RWPE1 (cell line): ENCODE measurements around the gene DLGAP1.

Experiments used
- CTCF ChIA-PET: fragments of 350-600 bp; sonication (Branson Sonifier 250); formaldehyde crosslinking; extraction: SDS; loops from one replicate; lab custom pipeline; 2021; lab: Yijun Ruan, JAX
- POLR2A ChIA-PET: fragments of 400-600 bp; formaldehyde crosslinking; extraction: SDS; loops from one replicate; lab custom pipeline; 2020; ENCODE audit warnings: antibody characterized with exemption; ENCODE audit not compliant: low non-redundant PET; lab: Yijun Ruan, JAX
- DNase-seq: peaks from one replicate; pipeline ENCODE4 v3.0.0; 2012; ENCODE audit warnings: low spot score
- H3K27ac ChIP-seq: fragments of 450-650 bp; 2 replicates; pipeline ENCODE4 v1.5.1; 2017
- TF ChIP-seq, protein P1 (sequence below): fragments of 450-650 bp; conservative IDR thresholded peaks from 2 replicates; pipeline ENCODE4 v1.5.1; 2017; ENCODE audit warnings: low read depth, mild to moderate bottlenecking

The DLGAP1 gene

DNA sequence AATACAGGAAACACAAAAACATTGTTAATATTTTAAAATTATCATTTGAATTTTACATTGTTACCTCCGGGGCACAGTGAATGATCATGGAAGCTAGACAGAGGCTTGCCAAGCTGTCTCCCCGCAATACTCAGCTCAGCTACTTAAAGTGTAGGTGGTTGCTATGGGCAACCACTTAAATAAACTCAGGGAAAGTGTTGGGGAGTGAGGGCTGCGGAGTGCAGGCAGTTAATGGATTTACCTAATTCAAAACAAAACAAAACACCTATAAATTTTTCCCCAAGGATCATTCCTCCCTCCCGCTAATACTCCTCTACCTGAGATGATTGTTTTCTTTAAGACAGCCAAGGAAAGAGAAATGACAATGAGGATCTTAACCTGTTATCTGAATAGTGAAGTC, 655.6 kb downstream of the DLGAP1 start:
- CTCF ChIA-PET: no interaction called here
- no peak for DNase-seq
- H3K27ac ChIP-seq: no peak overlapping the region
- POLR2A ChIA-PET: no interaction called here
- TF ChIP-seq, protein P1, sequence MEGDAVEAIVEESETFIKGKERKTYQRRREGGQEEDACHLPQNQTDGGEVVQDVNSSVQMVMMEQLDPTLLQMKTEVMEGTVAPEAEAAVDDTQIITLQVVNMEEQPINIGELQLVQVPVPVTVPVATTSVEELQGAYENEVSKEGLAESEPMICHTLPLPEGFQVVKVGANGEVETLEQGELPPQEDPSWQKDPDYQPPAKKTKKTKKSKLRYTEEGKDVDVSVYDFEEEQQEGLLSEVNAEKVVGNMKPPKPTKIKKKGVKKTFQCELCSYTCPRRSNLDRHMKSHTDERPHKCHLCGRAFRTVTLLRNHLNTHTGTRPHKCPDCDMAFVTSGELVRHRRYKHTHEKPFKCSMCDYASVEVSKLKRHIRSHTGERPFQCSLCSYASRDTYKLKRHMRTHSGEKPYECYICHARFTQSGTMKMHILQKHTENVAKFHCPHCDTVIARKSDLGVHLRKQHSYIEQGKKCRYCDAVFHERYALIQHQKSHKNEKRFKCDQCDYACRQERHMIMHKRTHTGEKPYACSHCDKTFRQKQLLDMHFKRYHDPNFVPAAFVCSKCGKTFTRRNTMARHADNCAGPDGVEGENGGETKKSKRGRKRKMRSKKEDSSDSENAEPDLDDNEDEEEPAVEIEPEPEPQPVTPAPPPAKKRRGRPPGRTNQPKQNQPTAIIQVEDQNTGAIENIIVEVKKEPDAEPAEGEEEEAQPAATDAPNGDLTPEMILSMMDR: no peak

GRCh38 chr18:3798032-3798431, 657.1 kb downstream of the DLGAP1 start:
- no peak overlapping the region for H3K27ac ChIP-seq
- DNase-seq: no peak
- POLR2A ChIA-PET: no interaction called here
- TF ChIP-seq, protein P1: no peak
- CTCF ChIA-PET: interaction anchor here (0.6 kb wide), 1 partner anchor 24 kb away, joined by 5 read pairs; no protein-coding TSS in a partner anchor

- TF ChIP-seq, protein P1: no peak
- CTCF ChIA-PET: no interaction called here
- H3K27ac ChIP-seq: no peak overlapping the region
- POLR2A ChIA-PET: interaction anchor here (0.6 kb wide), 1 partner anchor 20 kb away, joined by 3 read pairs; no protein-coding TSS in a partner anchor
- DNase-seq: no peak
These were observed 658.7 kb downstream of the DLGAP1 start for GRCh38 chr18:3796434-3796833.

DNA sequence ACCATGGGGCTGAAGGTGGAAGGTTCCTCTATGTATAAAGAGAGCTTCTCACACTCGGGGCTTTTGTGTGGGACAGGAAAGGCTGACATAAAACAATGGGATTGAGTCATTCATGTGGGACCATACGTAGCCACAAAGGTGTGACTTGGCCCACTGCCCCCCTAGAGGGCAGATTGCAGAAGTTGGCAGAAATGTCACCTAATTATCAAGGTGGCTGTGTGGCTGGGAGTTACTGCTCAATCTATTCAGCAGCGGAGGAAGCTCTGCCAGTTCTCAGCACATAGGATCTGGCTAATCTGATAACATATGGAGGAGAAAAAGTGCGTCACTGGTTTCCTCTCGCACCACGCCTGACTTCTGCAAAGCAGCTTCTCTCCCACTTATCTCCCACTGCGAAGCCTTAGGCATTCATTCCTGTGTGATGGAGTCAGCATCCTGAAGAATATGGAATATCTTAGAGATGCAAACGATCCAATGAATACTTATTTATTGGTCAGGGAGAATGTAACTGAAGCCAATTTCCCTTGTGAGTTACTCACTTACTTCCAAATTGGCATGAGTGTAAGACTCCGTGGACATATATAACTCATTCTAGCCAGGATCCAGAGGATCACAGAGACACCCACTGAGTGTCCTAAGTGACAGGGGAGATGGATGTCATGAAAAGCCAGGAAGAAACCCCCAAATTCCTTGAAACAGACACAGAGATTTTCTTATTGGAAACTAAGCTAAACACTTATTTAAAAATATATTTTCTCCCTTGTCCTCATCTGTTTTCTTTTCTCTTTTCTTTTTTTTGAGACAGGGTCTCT, 660.4 kb downstream of the DLGAP1 start:
- peak overlapping the region; percentile 72 for H3K27ac ChIP-seq
- ChIA-PET POLR2A (no interaction called here), CTCF (interaction anchor here (0.8 to 1.2 kb wide), 2 partner anchors 24 to 31 kb away, joined by 4 to 5 read pairs; no protein-coding TSS in a partner anchor)
- DNase-seq: peak; percentile 79
- TF ChIP-seq, protein P1: no peak

GRCh38 chr18:3793545-3793944, 661.6 kb downstream of the DLGAP1 start:
- H3K27ac ChIP-seq: peak overlapping the region; percentile 2; the same call in 1 of the 2 replicates
- TF ChIP-seq, protein P1: no peak
- ChIA-PET POLR2A (no interaction called here), CTCF (no interaction called here)
- DNase-seq: no peak

GRCh38 chr18:3793111-3793510, 662.0 kb downstream of the DLGAP1 start:
- ChIA-PET CTCF (no interaction called here), POLR2A (no interaction called here)
- TF ChIP-seq, protein P1: no peak
- DNase-seq: no peak
- H3K27ac ChIP-seq: peak overlapping the region; percentile 2; the same call in 1 of the 2 replicates
